Breast epithelium (tissue), 3 donors: Measurements from ENCODE around the gene LDLRAD4.

Experiments
- POLR2A ChIP-seq: fragments of 450-650 bp; IDR thresholded peaks from one replicate; pipeline ENCODE4 v1.6.1; 2016; ENCODE audit warnings: antibody characterized with exemption, mild to moderate bottlenecking, moderate library complexity
- POLR2AphosphoS5 ChIP-seq, 3 donors: sonication (generic); formaldehyde crosslinking; IDR thresholded peaks; one replicate each; pipeline ENCODE4 v1.6.1; 2017; ENCODE audit warnings: antibody characterized with exemption in 3 of 3
- TF ChIP-seq, protein P1 (sequence below), 3 donors: fragments of 450-650 bp; IDR thresholded peaks; one replicate each; pipeline ENCODE4 v1.5.1; 2016 to 2017; ENCODE audit warnings: antibody characterized with exemption in 3 of 3, mild to moderate bottlenecking in 3 of 3, moderate library complexity in 3 of 3

DNA sequence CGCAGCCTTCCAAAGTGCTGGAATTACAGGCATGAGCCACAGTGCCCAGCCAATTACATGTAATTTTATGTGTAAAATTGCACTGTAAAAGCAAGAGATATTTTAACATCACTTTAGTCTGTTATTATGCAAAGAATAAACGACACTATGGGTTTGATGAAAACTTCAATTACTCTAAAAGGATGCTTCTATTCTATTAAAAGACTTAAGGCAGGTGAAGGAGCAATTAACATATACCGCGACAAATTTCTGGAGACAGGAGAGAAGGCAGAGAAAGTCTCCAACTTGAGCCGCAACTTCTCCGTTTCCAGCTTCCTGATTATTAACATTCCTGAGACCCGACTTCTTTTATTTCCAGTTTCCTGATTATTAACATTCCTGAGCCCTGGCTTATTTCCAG, 454.1 kb downstream of the LDLRAD4 start:
- TF ChIP-seq, protein P1, sequence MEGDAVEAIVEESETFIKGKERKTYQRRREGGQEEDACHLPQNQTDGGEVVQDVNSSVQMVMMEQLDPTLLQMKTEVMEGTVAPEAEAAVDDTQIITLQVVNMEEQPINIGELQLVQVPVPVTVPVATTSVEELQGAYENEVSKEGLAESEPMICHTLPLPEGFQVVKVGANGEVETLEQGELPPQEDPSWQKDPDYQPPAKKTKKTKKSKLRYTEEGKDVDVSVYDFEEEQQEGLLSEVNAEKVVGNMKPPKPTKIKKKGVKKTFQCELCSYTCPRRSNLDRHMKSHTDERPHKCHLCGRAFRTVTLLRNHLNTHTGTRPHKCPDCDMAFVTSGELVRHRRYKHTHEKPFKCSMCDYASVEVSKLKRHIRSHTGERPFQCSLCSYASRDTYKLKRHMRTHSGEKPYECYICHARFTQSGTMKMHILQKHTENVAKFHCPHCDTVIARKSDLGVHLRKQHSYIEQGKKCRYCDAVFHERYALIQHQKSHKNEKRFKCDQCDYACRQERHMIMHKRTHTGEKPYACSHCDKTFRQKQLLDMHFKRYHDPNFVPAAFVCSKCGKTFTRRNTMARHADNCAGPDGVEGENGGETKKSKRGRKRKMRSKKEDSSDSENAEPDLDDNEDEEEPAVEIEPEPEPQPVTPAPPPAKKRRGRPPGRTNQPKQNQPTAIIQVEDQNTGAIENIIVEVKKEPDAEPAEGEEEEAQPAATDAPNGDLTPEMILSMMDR (IDR thresholded peaks at IDR 0.05) = no peak
- TF ChIP-seq POLR2A = no peak
- TF ChIP-seq POLR2AphosphoS5 (IDR thresholded peaks at IDR 0.05) = no peak
